Measurements from ENCODE around the gene AJM1. TPM values are rescaled to one million over a fixed set of nuclear protein-coding genes. Genes with fewer than 3 reads are reported as not detected.

AJM1 gene
- total and polyA plus RNA-seq, 2 donors (not counting 1 experiment from before 2014, with no cell fraction given) = 1.7 to 2.9 TPM

- peaks cover 35% of the 10 kb centered on the region for H3K4me1 Mint-ChIP-seq
- Histone ChIP-seq H3K36me3 (replicated peaks in 1 of 2; ENCODE audit: control extremely low read depth in 1 of 2, control insufficient read depth in 1 of 2, extremely low read depth in 1 of 2, insufficient read depth in 2 of 2, low read length in 1 of 2) (no peaks in the 10 kb centered on the region), H3K4me2 (replicated peaks; ENCODE audit: low read depth, low read length, poor library complexity, severe bottlenecking) (no peak overlapping the region), H3K4me1 (ENCODE audit: control insufficient read depth in 2 of 2, insufficient read depth in 2 of 2, low read length in 2 of 2) (peaks cover 30 to 42% of the 10 kb centered on the region in 2 donors), H3K79me2 (ENCODE audit: control insufficient read depth, insufficient read depth, low read length) (peaks cover 13% of the 10 kb centered on the region), H3K9ac (ENCODE audit: low read length) (no peak overlapping the region), H3K27me3 (replicated peaks in 1 of 4; ENCODE audit: control extremely low read depth in 1 of 4, control insufficient read depth in 3 of 4, insufficient read depth in 4 of 4, low read length in 3 of 4) (peaks cover 0 to 15% (median 6%) of the 10 kb centered on the region in 4 experiments), H2AFZ (ENCODE audit: insufficient read depth, low read depth, low read length, poor library complexity, severe bottlenecking) (no peak overlapping the region), H3K9me3 (ENCODE audit: control extremely low read depth in 1 of 3, control insufficient read depth in 2 of 3, insufficient read depth in 1 of 3, low read length in 2 of 3) (no peaks in the 10 kb centered on the region), H4K20me1 (ENCODE audit: control insufficient read depth, insufficient read depth, low read length, poor library complexity, severe bottlenecking) (peaks cover 8% of the 10 kb centered on the region), H3K4me3 (ENCODE audit: control extremely low read depth in 1 of 5, extremely low read depth in 1 of 5, insufficient read depth in 1 of 5, low read depth in 2 of 5, low read length in 4 of 5) (no peak overlapping the region), H3K27ac (ENCODE audit: low read length in 2 of 2) (no peak overlapping the region)
- ATAC-seq (ENCODE audit: low read depth) (no peak), DNase-seq (no peak)
- ChIA-PET POLR2A (no interaction called here), CTCF (interaction anchor here (1.3 kb wide), 1 partner anchor 11 kb away, joined by 8 read pairs; no protein-coding TSS in a partner anchor)
- no peak overlapping the region for H3K4me3 Mint-ChIP-seq
- intact Hi-C loops (cut with micrococcal nuclease) = no loop called here
- no peaks in the 10 kb centered on the region for H3K9me3 Mint-ChIP-seq (ENCODE audit: insufficient read depth)
- TF ChIP-seq, protein P1, sequence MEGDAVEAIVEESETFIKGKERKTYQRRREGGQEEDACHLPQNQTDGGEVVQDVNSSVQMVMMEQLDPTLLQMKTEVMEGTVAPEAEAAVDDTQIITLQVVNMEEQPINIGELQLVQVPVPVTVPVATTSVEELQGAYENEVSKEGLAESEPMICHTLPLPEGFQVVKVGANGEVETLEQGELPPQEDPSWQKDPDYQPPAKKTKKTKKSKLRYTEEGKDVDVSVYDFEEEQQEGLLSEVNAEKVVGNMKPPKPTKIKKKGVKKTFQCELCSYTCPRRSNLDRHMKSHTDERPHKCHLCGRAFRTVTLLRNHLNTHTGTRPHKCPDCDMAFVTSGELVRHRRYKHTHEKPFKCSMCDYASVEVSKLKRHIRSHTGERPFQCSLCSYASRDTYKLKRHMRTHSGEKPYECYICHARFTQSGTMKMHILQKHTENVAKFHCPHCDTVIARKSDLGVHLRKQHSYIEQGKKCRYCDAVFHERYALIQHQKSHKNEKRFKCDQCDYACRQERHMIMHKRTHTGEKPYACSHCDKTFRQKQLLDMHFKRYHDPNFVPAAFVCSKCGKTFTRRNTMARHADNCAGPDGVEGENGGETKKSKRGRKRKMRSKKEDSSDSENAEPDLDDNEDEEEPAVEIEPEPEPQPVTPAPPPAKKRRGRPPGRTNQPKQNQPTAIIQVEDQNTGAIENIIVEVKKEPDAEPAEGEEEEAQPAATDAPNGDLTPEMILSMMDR (IDR thresholded peaks at IDR 0.05) = no peak
- TF ChIP-seq EZH2 (IDR thresholded peaks at IDR 0.05; ENCODE audit: borderline replicate concordance, insufficient read depth, low read depth, low read length, poor library complexity, severe bottlenecking) = no peak
- no peaks in the 10 kb centered on the region for H3K27me3 Mint-ChIP-seq
- no peak overlapping the region for H3K27ac Mint-ChIP-seq
- 98% methylated on average over 22 of the region's 22 CpGs for WGBS (ENCODE audit: insufficient coverage)
Observed at GRCh38 chr9:136803551-136804508, 38.4 kb upstream of the AJM1 start.
